Activated CD8-positive, alpha-beta memory T cell treated with anti-CD3 and anti-CD28 coated beads, Interleukin-2, amount 50 U/mL, for 24 hours (primary cell): ENCODE data around the gene ZBTB4.
"Not testable (repeated sequence)": the region's sequence is repeated elsewhere in the genome, so short reads cannot be mapped to it uniquely, and the experiment has no call there.

ENCODE experiments used
- DNase-seq: peaks from one replicate; pipeline ENCODE4 v3.0.0-alpha.2; 2020; ENCODE audit errors: extremely low read depth

The ZBTB4 gene

DNA sequence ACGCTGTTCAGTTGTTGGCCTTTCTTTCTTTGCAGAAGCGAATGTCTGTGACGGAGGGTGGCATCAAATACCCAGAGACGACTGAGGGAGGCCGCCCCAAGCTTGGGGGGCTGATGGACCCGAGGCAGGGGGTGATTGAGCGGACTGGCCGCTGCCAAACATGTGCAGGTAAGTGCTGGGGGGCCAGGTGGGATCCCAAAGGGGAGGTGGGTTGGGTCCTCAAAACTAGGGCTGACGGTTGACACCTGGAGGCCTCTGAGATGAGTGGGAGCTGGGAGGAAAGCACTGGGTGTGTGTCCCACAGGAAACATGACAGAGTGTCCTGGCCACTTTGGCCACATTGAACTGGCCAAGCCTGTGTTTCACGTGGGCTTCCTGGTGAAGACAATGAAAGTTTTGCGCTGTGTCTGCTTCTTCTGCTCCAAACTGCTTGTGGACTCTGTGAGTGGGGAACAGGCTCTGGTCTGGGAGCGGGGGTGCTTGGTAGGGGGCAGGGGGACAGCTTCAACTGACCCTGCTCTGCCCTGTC lies 16.5 kb upstream of the ZBTB4 start:
- no peak for DNase-seq

DNA sequence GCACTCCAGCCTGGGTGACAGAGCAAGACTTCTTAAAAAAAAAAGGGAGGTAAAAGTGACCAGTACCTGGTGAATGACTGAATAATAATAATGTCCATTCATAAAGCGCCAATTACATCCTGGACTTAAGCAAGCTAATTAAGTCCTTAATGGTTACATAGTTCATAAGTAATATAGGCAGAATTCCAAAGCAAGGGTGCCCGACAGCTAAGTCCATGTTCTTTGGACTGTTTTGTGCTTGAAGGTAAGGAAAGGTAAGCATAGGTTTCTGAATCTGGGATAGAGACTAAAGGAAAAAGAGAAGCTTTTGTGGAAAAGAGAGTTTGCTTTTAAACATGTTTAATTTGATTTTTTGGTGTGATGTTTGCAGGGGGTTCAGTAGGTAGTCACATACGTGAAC lies 14.5 kb upstream of the ZBTB4 start:
- DNase-seq = no peak

GRCh38 chr17:7491583-7491982 lies 12.2 kb upstream of the ZBTB4 start:
- no peak for DNase-seq

DNA sequence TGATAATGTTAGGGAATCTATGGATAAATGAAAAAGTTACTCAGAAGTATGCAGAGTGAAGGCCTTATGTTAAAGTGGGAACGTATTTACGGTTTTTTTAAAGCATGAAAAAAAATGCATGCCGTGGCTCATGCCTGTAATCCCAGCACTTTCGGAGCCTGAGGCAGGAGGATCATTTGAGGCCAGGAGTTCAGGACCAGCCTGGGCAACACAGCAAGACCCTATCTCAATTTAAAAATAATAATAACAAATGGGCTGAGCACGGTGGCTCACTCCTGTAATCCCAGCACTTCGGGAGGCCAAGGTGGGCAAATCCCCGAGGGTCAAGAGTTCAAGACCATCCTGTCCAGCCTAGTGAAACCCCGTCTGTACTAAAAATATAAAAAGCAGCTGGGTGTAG lies 10.7 kb upstream of the ZBTB4 start:
- no peak for DNase-seq

GRCh38 chr17:7486181-7486580 lies 6.8 kb upstream of the ZBTB4 start:
- no peak for DNase-seq

DNA sequence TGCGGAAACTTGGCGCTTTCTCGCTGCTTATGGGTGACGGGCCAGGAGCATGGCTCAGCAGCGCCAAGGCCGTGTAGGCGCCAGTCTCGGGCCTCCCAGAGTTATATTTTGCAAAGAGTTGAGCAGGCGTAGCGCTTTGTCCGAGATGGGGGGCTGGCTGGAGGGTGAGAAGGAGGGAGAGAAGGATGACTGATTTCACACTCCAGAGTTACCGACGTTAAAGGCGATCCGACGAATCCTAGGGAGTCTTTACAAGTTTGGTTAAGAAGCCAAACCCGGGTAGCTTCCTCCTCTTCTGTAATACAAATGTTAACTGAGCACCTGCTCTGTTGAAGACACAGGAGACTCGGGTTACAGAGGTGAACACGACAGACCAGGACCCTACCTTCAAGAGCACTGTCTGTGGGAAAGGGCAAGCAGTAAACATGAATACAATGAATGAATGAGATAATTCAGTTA lies 5.5 kb upstream of the ZBTB4 start:
- DNase-seq = no peak

DNA sequence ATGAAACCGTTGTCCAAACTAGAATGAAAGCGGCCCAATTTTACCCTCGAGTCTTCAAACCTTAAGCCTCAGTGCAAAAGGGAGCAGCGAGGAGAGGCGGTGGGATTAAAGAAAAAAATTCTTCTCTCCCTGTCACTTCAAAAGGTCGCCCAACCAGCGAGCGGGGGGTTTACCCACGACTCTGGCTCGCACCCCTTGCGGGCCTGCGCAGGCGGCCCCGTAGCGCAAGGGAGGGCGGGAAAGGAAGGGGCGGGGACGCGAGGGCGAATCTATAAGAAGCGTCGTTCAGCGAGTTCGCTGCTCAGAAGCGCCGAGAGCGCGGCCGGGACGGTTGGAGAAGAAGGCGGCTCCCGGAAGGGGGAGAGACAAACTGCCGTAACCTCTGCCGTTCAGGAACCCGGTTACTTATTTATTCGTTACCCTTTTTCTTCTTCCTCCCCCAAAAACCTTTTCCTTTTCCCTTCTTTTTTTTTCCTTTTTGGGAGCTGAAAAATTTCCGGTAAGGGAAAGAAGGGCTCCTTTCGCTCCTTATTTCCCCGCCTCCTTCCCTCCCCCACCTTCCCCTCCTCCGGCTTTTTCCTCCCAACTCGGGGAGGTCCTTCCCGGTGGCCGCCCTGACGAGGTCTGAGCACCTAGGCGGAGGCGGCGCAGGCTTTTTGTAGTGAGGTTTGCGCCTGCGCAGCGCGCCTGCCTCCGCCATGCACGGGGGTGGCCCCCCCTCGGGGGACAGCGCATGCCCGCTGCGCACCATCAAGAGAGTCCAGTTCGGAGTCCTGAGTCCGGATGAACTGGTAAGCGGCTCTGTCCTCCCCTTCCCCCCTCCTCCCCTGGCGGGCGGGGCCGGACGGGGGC lies 4.9 kb upstream of the ZBTB4 start, which contains the start of gene POLR2A:
POLR2A (plus strand) TSS at position 300 of the 852 bp plus-strand sequence.
- DNase-seq = peak; percentile 90

GRCh38 chr17:7483255-7484066 lies 4.0 kb upstream of the ZBTB4 start:
- peak; percentile 79 for DNase-seq

DNA sequence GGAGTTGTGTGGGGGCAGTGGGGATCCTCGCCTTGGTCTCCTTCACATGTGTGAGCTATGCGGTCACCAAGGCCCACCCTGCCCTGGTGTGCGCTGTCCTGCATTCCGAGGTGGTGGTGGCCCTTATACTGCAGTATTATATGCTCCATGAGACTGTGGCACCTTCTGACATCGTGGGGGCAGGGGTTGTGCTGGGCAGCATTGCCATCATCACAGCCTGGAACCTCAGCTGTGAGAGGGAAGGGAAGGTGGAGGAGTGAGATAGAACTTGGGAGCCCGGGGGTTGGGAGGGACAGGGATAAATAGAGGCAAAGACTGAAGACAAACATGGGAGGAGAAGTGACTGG lies 3.3 kb upstream of the ZBTB4 start:
- not testable (repeated sequence) for DNase-seq

DNA sequence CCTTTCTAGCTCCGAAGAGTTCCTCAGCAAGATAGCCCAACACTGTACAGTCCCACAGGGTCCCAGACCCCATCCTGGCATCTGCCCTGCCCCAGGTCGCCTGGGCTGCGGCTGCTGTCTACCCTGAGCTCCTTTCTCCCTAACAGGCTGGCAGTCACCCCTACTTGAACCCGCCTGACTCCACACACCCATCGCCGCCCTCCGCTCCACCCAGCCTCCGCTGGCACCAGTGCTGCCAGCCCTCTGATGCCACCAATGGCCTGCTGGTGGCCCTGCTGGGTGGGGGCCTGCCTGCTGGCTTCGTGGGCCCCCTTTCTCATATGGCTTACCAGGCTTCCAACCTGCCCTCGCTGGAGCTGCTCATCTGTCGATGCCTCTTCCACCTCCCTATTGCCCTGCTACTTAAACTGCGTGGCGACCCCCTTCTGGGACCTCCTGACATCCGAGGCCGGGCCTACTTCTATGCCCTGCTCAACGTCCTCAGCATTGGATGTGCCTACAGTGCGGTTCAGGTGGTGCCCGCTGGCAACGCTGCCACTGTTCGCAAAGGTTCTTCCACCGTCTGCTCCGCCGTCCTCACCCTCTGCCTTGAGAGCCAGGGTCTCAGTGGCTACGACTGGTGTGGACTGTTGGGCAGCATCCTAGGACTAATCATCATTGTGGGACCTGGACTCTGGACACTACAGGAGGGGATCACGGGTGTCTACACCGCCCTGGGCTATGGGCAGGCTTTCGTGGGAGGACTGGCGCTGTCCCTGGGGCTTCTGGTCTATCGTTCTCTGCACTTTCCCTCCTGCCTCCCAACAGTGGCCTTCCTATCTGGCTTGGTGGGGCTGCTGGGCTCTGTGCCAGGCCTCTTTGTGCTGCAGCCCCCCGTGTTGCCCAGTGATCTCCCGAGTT lies 2.7 kb upstream of the ZBTB4 start:
- not testable (repeated sequence) for DNase-seq

DNA sequence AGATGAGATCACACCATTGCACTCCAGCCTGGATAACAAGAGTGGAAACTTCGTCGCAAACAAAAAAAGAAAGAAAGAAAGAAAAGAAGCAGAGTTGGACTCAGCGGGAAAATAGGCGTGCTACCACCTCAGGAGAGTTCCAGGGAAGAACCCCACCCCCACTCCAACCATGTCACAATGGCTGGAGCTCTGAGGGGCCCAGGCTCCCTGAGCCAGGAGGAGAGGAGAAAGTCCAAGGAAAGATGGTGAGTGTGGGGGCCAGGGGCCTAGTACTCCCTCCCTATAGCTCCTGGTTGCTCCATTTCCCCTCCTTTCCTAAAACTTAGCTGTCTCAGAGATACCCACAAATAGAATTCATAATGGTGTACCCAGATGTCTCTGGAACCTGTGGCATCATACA lies 1.8 kb upstream of the ZBTB4 start, which contains the start of gene SLC35G6:
SLC35G6 (plus strand) TSS at position 172 of the 400 bp plus-strand sequence; CDS start at position 243, 71 bp downstream.
- not testable (repeated sequence) for DNase-seq

- no peak for DNase-seq
Observed at GRCh38 chr17:7480089-7480384, 606 bp upstream of the ZBTB4 start.

DNA sequence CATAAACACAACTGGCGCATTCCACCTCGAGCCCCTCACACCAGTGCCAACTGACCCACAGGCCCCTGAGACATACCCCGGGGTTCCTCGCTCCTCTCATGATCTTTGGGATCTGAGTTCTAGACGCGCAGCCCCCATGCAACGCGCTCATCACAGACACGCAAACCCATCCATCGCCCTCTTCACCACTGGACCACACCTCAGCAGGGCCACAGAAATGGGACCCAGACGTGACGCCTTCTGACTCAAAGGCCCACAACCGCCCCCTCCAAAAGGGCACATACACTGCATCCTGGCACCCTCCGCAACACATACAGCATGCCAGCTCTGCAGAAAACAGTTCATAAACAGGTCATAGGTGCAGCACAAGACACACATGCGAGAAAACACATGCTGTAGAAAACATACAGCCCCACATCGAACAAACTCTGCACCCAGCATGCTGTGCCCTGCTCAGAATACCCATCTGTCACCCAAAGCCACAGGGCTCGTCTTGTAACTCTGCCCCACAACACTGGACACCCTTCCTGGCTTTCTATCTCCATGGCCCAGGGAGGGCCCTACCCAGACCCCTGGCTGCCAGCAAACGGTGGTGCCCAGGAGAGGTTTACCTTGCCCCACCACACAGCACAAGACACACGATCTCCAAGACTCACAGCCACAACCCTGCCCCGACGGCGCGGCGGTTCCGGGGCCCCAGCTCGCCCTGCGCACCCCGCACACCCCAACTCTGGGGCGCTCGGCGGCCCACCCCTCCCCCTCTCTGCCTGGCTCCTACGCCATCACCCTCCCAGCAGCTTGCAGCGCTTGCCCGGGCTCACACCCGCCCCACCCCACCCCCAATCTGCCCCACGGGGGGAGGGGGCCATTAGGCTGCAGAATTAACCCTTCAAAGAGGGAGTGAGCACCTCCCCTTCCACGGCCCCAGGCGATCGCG lies 887 bp downstream of the ZBTB4 start:
- DNase-seq = no peak

GRCh38 chr17:7477392-7478275 lies 1.8 kb downstream of the ZBTB4 start:
- no peak for DNase-seq

DNA sequence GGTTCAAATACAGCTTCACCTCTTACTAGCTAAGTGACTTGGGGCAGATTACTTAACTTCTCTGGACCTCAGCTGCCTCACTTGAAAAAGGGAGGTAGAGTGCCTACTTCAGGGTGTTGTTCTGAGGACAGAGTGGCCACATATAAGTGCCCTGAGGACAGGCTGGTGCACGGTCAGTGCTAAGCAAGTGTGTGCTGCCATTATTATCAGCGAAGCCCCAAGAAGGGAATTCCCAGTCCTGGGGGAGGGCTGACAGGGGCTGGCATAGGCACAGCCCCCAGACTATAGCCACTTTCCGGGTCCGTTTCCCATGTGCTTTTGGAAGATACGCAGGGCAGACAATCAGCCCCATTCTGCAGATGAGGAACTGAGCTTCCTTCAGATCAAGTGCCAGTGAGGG lies 2.5 kb downstream of the ZBTB4 start:
- no peak for DNase-seq

- DNase-seq = no peak
Observed at GRCh38 chr17:7476494-7476893, 2.9 kb downstream of the ZBTB4 start.

GRCh38 chr17:7475764-7476422 lies 3.5 kb downstream of the ZBTB4 start:
- DNase-seq = no peak

- DNase-seq = not testable (repeated sequence)
Observed at GRCh38 chr17:7474767-7475166, 4.7 kb downstream of the ZBTB4 start.

- no peak for DNase-seq
Observed at GRCh38 chr17:7471729-7472128, 7.7 kb downstream of the ZBTB4 start.
